Stimulated activated CD4-positive, alpha-beta T cell treated with anti-CD3 and anti-CD28 coated beads, TNF-alpha, amount 100 ng/mL, for 1 hour (primary cell): ENCODE results near the gene CHAD.
"Not testable (repeated sequence)": the region's sequence is repeated elsewhere in the genome, so short reads cannot be mapped to it uniquely, and the experiment has no call there.

Experiments used
- DNase-seq, 3 donors: peaks; one replicate each; pipeline ENCODE4 v3.0.0-alpha.2; 2020; ENCODE audit warnings: low read depth in 3 of 3, low spot score in 1 of 3

Gene CHAD

DNA sequence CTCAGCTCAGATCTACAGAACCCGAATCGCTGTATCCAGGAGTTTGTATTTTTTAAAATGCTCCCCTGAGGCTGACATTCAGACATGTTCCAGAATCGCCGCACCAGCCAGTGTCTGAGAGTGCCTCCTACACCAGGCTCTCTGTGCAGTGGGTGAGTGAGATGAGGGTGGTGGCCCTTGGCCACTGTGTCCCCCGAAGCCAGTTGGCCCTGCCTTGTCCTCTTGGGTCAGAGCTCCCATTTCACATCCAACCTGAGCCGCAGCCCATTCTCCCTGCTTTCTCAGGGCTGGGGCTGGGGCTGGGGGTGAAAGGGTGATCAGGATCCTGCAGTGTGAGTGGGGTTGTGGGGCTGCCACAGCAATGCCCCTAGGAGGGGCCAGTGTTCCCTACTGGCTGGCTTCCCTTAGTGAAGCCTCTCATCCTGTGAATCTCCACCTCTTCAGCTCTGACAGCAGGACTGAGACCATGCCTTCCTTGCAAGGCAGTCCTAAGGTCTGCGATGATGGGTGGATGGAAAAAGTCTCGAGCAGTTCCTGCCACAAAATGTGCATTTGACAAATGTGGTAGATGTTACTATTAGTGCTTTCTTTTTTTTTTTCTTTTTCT lies 26.6 kb upstream of the CHAD start:
- no peak for DNase-seq

DNA sequence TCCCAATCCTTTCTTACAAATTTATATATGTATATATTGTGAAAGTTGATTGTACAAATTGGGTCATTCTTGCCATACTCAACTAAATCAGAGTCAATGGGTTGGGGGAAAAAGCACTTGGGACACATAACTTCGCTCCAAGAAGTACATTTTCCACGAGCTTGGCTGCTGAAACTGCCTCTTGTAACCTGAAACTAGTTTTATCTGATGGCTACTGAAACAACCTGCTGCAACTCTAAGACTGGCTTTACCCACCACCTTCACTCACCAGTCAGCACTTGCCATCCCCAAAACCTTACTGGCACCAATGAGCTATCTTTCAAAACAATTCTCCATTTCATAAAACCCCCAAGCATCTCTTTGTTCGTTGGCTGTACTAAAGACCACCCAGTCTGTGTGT lies 25.1 kb upstream of the CHAD start:
- no peak for DNase-seq

GRCh38 chr17:50492214-50492613 lies 23.5 kb upstream of the CHAD start:
- no peak for DNase-seq

- DNase-seq, result no peak
These were observed 22.8 kb upstream of the CHAD start for GRCh38 chr17:50491505-50491904.

DNA sequence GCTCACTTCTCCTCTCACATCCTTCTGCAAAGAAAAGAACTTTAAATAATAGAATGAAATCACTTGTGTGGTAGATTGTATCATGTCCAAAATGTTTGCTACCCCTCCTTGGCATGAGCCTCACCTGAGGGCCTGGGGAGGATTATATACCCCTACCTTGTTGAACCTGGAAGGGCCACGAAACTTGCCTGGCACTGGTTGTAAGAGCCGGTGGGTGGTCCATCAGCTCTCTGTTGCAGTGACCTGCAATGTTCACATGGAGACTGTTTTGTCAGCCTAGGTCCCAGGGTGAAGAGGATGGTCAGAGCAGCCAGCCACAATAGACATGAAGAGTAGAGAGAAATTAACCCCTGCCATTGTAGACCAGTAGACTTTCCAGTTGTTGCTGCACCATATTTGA lies 20.2 kb upstream of the CHAD start:
- DNase-seq, result no peak

DNA sequence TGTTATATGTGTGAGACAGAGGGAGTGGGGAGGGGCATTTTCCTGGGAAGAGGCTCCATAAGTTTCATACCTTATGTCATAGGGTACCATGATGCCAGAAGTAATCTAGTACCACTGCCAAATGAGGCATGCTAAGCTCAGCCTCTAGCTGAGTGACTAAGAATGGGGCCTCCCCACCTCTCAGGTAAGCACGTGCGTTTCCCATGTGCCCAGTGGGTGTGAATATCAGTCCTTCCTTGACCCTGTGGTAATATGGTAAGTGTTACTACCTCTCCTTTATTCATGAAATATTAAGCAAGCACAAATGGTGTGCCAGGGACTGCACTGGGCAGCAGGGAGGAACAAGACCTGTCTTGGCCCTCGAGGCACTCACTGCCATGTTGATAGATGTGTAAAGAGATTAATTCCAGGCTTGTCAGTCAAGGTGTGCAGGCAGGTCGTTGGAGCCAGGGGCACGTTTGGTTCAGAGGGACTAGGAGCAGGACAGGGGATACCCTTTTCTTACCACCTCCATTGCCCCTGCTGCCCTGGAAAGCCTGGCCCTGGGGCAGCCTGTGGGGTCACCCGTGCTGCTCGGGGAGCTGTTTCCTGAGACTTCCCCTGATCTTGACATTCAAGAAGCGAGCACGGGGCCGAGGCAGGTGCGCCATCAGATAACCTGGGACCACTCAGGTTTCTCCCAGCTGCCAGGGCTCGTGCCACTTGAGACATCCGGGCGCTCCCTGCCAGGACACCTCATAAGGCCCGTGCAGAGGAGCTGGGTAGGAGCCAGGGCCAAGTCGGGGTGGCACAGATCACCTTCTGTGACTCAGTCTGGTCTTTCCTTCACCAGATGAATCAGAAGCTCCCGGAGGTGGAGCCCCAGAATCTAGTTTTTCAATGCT lies 18.8 kb upstream of the CHAD start:
- no peak for DNase-seq

DNA sequence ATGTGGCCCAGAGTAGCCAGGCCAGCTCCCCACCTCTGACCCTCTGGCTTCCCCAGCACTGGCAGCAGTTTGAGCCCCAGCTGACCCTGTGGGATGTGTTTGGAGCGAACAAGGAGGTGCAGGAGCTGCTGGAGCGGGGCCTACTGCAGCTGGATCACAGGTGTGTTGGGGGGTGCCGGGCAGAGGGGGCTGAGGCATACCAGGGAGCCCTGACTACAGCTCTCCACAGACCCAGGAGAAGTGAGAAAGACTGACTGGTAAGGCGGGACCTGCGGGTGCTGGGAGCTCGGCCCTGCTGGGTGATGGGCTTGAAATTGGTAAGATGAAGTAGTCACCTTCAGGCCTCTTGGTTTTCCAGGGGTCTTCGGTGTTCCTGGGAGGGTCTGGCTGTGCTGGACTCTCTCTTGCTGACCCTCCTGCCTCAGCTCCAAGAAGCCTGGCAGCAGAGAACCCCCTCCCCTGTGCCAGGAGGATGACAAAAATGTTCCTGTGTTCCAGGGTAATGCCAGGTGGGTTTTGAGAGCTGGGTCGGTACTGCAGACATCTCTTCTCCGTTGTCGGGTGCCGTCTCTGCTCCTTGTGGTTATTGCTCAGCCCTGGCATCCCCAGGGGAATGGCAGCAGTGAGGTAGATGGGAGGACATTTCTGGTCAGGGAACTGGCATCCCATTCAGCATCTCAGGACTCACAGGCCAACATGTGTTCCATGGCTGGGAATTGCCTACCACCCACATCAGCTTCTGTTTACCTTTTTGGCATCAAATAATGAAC lies 15.9 kb upstream of the CHAD start:
- DNase-seq, result no peak

GRCh38 chr17:50483266-50483665 lies 14.6 kb upstream of the CHAD start:
- DNase-seq, result no peak

DNA sequence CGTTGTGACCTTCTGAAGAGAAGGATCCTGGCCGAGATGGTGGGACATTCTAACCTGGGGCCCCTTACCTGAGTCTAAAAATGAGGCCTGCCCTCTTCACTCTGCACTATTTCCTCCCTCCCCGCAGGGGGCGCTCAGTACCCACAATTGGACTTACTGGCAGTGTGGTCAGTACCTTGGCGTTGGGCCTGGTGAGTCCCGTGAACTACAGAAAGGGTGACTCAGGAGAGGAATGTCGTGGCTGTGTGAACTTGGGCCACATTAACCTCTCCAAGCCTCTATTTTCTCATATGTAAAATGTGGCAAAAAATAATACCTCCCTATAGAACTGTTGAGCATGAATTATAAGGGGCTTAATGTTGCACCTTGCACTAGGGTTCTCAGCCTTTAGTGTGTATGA lies 13.8 kb upstream of the CHAD start:
- DNase-seq, result peak; percentile 15 to 61 (median 26)

- no peak for DNase-seq
These were observed 13.4 kb upstream of the CHAD start for GRCh38 chr17:50482110-50482509.

GRCh38 chr17:50481648-50482047 lies 13.0 kb upstream of the CHAD start:
- DNase-seq, result no peak

- DNase-seq, result no peak
These were observed 12.3 kb upstream of the CHAD start for GRCh38 chr17:50480854-50481490.

DNA sequence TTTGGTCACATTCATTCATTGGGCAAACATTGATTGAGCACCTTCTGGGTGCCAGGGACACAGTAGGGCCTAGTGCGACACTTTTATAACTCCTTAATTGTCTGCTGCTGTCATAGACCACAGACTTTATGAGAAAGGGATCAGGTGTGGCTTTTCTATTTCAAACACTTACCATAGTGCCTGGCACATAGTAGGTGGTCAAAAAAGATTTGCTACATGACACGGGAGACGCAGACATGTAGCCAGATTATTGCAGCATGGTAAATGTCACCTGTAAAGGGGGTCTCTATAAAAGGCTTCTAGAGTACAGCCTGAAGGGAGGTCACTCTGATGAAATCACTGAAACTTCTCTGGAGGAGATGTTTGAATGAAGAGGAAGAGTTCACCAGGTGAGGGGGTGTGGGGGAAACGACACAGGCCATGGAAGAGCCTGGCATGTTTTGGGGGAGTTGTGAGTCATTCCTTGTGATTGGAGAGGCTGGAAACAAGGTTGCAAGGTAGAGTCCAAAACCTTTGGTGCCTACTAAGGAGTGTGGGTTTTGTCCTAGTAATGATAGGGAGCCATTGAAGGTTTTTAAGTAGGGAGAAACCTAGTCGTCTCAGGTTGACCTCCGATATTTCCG lies 11.6 kb upstream of the CHAD start:
- no peak for DNase-seq

GRCh38 chr17:50479522-50480141 lies 11.0 kb upstream of the CHAD start:
- DNase-seq, result peak; percentile 23 to 45 (median 32)

GRCh38 chr17:50478391-50479381 lies 10.0 kb upstream of the CHAD start, which contains the start of gene RSAD1:
Gene RSAD1, plus strand, starts transcription at chr17:50478860. Its CDS starts 25 bp downstream, at chr17:50478885.
- peak; percentile 69 to 75 (median 71) for DNase-seq

DNA sequence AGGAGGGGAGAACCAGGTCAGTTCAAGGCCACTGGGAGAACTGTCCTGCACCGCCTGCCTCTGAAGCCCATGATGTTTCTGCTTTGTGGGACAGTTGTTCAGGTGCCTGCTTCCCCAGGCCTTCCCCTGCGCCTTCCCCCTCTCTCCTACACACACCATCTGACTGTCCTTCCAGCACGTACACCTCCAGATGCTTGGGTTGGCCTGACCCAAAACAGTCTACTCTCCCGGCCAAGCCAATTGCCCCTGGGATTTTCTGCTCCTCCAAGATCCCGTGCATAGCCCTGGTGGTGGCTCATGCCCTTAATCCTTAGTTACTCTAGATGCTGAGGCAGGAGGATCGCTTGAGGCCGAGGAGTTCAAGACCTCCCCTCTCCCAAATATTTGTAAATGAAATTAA lies 9.3 kb upstream of the CHAD start:
- no peak for DNase-seq

DNA sequence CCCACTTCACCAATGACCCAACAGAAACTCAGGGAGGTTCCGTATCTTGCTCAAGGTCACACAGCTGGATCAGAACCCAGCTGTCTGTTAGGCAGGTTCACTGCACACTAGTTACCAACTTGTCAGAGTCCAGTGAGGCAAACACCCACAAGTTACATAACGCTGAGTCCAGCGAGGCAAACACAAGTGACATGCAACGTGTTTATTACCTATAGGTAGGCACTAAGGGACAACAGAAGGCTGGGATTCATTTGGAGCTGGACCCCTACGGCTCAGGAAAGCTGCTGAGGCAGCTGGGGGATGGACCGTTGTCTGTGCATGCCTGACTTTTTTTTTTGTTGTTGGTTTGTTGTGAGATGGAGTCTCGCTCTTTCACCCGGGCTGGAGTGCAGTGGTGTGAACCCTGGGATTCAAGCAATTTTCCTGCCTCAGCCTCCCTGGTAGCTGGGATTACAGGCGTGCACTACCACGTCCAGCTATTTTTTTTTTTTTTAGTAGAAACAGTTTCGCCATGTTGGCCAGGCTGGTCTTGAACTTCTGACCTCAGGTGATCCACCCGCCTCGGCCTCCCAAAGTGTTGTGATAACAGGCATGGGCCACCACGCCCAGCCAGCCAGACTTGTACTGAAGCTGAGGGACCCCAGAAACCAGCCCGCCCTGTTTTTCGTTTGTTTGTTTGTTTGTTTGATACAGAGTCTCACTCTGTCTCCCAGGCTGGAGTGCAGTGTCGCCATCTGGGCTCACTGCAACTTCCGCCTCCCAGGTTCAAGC lies 8.1 kb upstream of the CHAD start:
- no peak for DNase-seq

- not testable (repeated sequence) for DNase-seq
These were observed 7.3 kb upstream of the CHAD start for GRCh38 chr17:50475775-50476544.
